Activated CD8-positive, alpha-beta memory T cell treated with anti-CD3 and anti-CD28 coated beads, Interleukin-2, amount 50 U/mL, for 4 hours (primary cell): ENCODE results near the gene PALD1.
"Not testable (repeated sequence)": the region's sequence is repeated elsewhere in the genome, so short reads cannot be mapped to it uniquely, and the experiment has no call there.

Experiments
- DNase-seq: peaks from one replicate; pipeline ENCODE4 v3.0.0-alpha.2; 2020

PALD1 gene

GRCh38 chr10:70575874-70576802 lies 97.6 kb downstream of the PALD1 start:
- no peak for DNase-seq

GRCh38 chr10:70576803-70577517 lies 98.4 kb downstream of the PALD1 start:
- DNase-seq = no peak

- DNase-seq = peak; percentile 63
Observed at GRCh38 chr10:70578371-70578947, 99.9 kb downstream of the PALD1 start.

GRCh38 chr10:70579234-70580002 lies 100.9 kb downstream of the PALD1 start:
- no peak for DNase-seq

GRCh38 chr10:70581176-70581575 lies 102.6 kb downstream of the PALD1 start:
- not testable (repeated sequence) for DNase-seq

GRCh38 chr10:70582793-70583668 lies 104.5 kb downstream of the PALD1 start:
- no peak for DNase-seq

- no peak for DNase-seq
Observed at GRCh38 chr10:70583669-70584037, 105.1 kb downstream of the PALD1 start.

GRCh38 chr10:70584366-70584765 lies 105.8 kb downstream of the PALD1 start:
- DNase-seq = no peak

GRCh38 chr10:70584909-70585544 lies 106.5 kb downstream of the PALD1 start:
- DNase-seq = no peak

GRCh38 chr10:70585578-70586169 lies 107.1 kb downstream of the PALD1 start:
- DNase-seq = no peak

- no peak for DNase-seq
Observed at GRCh38 chr10:70586348-70586930, 107.9 kb downstream of the PALD1 start.

GRCh38 chr10:70587045-70587658 lies 108.6 kb downstream of the PALD1 start:
- DNase-seq = no peak

GRCh38 chr10:70588255-70588654 lies 109.7 kb downstream of the PALD1 start:
- no peak for DNase-seq

- no peak for DNase-seq
Observed at GRCh38 chr10:70588859-70589570, 110.4 kb downstream of the PALD1 start.

GRCh38 chr10:70589762-70590654 lies 111.4 kb downstream of the PALD1 start:
- no peak for DNase-seq

- no peak for DNase-seq
Observed at GRCh38 chr10:70590655-70591416, 112.3 kb downstream of the PALD1 start.

GRCh38 chr10:70592186-70592735 lies 113.7 kb downstream of the PALD1 start:
- no peak for DNase-seq
